Inferior parietal cortex (tissue), 1 donor: ENCODE results near the gene LARP4.

Source experiments
- DNase-seq: peaks from one replicate; pipeline ENCODE4 v3.0.0-alpha.2; 2016; ENCODE audit errors: extremely low spot score

The LARP4 gene

DNA sequence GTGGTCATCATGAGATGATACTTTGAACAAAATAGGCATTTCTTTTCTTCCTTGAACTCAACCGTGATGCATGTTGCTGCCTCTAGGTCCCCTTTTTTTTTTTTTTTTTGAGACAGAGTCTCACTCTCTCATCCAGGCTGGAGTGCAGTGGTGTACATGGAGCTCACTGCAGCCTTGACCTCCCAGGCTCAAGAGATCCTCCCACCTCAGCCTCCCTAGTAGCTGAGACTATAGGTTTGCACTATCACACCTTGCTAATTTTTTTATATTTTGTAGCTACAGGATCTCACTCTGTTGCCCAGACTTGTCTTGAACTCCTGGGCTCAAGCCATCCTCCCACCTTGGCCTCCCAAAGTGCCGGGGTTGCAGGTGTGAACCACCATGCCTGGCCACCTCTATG, 124.7 kb downstream of the LARP4 start:
- no peak for DNase-seq

DNA sequence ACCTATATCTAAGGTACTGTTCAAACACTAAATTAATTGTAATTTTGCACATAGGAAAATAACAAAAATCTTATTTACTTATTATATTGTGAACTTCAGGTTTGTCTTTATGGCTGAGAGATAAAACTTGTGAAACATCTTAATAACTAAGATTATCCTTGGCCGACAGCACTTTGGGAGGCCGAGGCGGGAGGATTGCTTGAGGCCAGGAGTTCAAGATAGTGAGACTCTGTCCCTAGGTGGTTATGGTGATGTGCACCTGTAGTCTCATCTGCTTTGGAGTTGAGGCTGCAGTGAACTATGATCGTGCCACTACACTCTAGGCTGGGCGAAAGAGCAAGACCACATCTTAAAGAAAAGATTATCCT, 126.7 kb downstream of the LARP4 start:
- DNase-seq, result no peak

- no peak for DNase-seq
Measured at GRCh38 chr12:50528800-50529199, 128.1 kb downstream of the LARP4 start.

DNA sequence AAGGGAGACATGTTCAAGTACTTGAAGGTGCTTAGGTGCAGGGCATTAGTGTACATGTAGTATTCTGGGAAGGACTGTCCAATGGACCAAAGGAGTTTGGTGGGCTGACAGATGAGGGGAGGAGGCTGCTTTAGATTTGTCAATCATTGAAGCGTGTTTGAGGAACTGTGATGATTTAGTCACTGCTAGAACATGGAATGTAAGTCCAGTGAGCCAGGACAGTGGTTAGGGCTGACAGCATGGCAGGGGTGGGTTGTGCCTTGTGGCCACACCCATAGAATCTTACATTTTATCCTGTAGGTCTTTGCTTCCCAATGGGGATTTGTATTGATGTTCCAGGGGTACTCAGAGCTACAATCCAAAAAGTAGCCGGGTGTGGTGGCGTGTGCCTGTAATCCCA, 128.7 kb downstream of the LARP4 start:
- DNase-seq, result no peak
